ENCODE data around the gene PXT1. TPM values are rescaled to one million over a fixed set of nuclear protein-coding genes. Genes with fewer than 3 reads are reported as not detected.

Gene PXT1
- total RNA-seq, 1 donor from 2014 or later: not detected

GRCh38 chr6:36426622-36427021 lies 16.0 kb downstream of the PXT1 start:
- Mint-ChIP-seq H3K4me1 (ENCODE audit: low read depth, unreplicated experiment) (peaks cover 8% of the 10 kb centered on the region), H3K36me3 (ENCODE audit: unreplicated experiment) (no peaks in the 10 kb centered on the region), H3K27me3 (ENCODE audit: unreplicated experiment) (no peaks in the 10 kb centered on the region), H3K27ac (ENCODE audit: unreplicated experiment) (no peak overlapping the region), H3K9me3 (ENCODE audit: unreplicated experiment) (peaks cover 3% of the 10 kb centered on the region), H3K4me3 (ENCODE audit: unreplicated experiment) (no peak overlapping the region)
- DNase-seq: no peak
- TF ChIP-seq, protein P1, sequence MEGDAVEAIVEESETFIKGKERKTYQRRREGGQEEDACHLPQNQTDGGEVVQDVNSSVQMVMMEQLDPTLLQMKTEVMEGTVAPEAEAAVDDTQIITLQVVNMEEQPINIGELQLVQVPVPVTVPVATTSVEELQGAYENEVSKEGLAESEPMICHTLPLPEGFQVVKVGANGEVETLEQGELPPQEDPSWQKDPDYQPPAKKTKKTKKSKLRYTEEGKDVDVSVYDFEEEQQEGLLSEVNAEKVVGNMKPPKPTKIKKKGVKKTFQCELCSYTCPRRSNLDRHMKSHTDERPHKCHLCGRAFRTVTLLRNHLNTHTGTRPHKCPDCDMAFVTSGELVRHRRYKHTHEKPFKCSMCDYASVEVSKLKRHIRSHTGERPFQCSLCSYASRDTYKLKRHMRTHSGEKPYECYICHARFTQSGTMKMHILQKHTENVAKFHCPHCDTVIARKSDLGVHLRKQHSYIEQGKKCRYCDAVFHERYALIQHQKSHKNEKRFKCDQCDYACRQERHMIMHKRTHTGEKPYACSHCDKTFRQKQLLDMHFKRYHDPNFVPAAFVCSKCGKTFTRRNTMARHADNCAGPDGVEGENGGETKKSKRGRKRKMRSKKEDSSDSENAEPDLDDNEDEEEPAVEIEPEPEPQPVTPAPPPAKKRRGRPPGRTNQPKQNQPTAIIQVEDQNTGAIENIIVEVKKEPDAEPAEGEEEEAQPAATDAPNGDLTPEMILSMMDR (IDR thresholded peaks at IDR 0.05; ENCODE audit: partially characterized antibody, unreplicated experiment): no peak

GRCh38 chr6:36423101-36423824 lies 19.4 kb downstream of the PXT1 start:
- peak; percentile 98 for DNase-seq
- H3K9me3 Mint-ChIP-seq (ENCODE audit: unreplicated experiment): peaks cover 4% of the 10 kb centered on the region
- H3K4me1 Mint-ChIP-seq (ENCODE audit: low read depth, unreplicated experiment): peaks cover 5% of the 10 kb centered on the region
- peak overlapping the region; percentile 89 for H3K4me3 Mint-ChIP-seq (ENCODE audit: unreplicated experiment)
- H3K27me3 Mint-ChIP-seq (ENCODE audit: unreplicated experiment): no peaks in the 10 kb centered on the region
- H3K27ac Mint-ChIP-seq (ENCODE audit: unreplicated experiment): peak overlapping the region; percentile 57
- no peaks in the 10 kb centered on the region for H3K36me3 Mint-ChIP-seq (ENCODE audit: unreplicated experiment)
- TF ChIP-seq, protein P1 (IDR thresholded peaks at IDR 0.05; ENCODE audit: partially characterized antibody, unreplicated experiment): peak; percentile 22

- Mint-ChIP-seq H3K36me3 (ENCODE audit: unreplicated experiment) (no peaks in the 10 kb centered on the region), H3K27ac (ENCODE audit: unreplicated experiment) (peak overlapping the region; percentile 57), H3K4me3 (ENCODE audit: unreplicated experiment) (peak overlapping the region; percentile 89), H3K9me3 (ENCODE audit: unreplicated experiment) (peaks cover 4% of the 10 kb centered on the region), H3K27me3 (ENCODE audit: unreplicated experiment) (no peaks in the 10 kb centered on the region), H3K4me1 (ENCODE audit: low read depth, unreplicated experiment) (peaks cover 5% of the 10 kb centered on the region)
- TF ChIP-seq, protein P1 (IDR thresholded peaks at IDR 0.05; ENCODE audit: partially characterized antibody, unreplicated experiment): no peak
- DNase-seq: no peak
Measured at GRCh38 chr6:36422714-36423100, 19.9 kb downstream of the PXT1 start.

- no peak for DNase-seq
- no peaks in the 10 kb centered on the region for H3K36me3 Mint-ChIP-seq (ENCODE audit: unreplicated experiment)
- peaks cover 5% of the 10 kb centered on the region for H3K4me1 Mint-ChIP-seq (ENCODE audit: low read depth, unreplicated experiment)
- TF ChIP-seq, protein P1 (IDR thresholded peaks at IDR 0.05; ENCODE audit: partially characterized antibody, unreplicated experiment): no peak
- peaks cover 4% of the 10 kb centered on the region for H3K9me3 Mint-ChIP-seq (ENCODE audit: unreplicated experiment)
- H3K4me3 Mint-ChIP-seq (ENCODE audit: unreplicated experiment): no peak overlapping the region
- no peaks in the 10 kb centered on the region for H3K27me3 Mint-ChIP-seq (ENCODE audit: unreplicated experiment)
- H3K27ac Mint-ChIP-seq (ENCODE audit: unreplicated experiment): no peak overlapping the region
Measured at GRCh38 chr6:36419310-36419709, 23.3 kb downstream of the PXT1 start.

GRCh38 chr6:36418558-36418957 lies 24.1 kb downstream of the PXT1 start:
- DNase-seq: no peak
- no peak overlapping the region for H3K27ac Mint-ChIP-seq (ENCODE audit: unreplicated experiment)
- H3K27me3 Mint-ChIP-seq (ENCODE audit: unreplicated experiment): no peaks in the 10 kb centered on the region
- H3K4me3 Mint-ChIP-seq (ENCODE audit: unreplicated experiment): no peak overlapping the region
- no peaks in the 10 kb centered on the region for H3K36me3 Mint-ChIP-seq (ENCODE audit: unreplicated experiment)
- TF ChIP-seq, protein P1 (IDR thresholded peaks at IDR 0.05; ENCODE audit: partially characterized antibody, unreplicated experiment): no peak
- H3K4me1 Mint-ChIP-seq (ENCODE audit: low read depth, unreplicated experiment): peaks cover 5% of the 10 kb centered on the region
- H3K9me3 Mint-ChIP-seq (ENCODE audit: unreplicated experiment): peaks cover 4% of the 10 kb centered on the region

Measured in glutamatergic neuron (in vitro differentiated cells).